Sigmoid colon (tissue), 4 donors: ENCODE measurements around the gene CD99L2.

ENCODE experiments used
- EP300 ChIP-seq, 4 donors: sonication (generic); formaldehyde crosslinking; IDR thresholded peaks; one replicate each; pipeline ENCODE4 v1.6.1; 2017; ENCODE audit warnings: antibody characterized with exemption in 4 of 4
- POLR2A ChIP-seq, 2 donors: fragments of 450-650 bp; IDR thresholded peaks; one replicate each; pipeline ENCODE4 v1.6.1; 2016; ENCODE audit warnings: antibody characterized with exemption in 2 of 2, mild to moderate bottlenecking in 2 of 2, moderate library complexity in 2 of 2
- POLR2AphosphoS5 ChIP-seq, 4 donors: sonication (generic); formaldehyde crosslinking; IDR thresholded peaks; one replicate each; pipeline ENCODE4 v1.6.1; 2017; ENCODE audit warnings: antibody characterized with exemption in 4 of 4
- TF ChIP-seq, protein P1 (sequence below), 4 experiments: fragments of 450-650 bp in 3 of 4; fragments of 200-600 bp in 1 of 4; IDR thresholded peaks; one replicate each; pipeline ENCODE4 v1.5.1; 2016 to 2019; ENCODE audit warnings: antibody characterized with exemption in 4 of 4, mild to moderate bottlenecking in 3 of 4, moderate library complexity in 2 of 4

DNA sequence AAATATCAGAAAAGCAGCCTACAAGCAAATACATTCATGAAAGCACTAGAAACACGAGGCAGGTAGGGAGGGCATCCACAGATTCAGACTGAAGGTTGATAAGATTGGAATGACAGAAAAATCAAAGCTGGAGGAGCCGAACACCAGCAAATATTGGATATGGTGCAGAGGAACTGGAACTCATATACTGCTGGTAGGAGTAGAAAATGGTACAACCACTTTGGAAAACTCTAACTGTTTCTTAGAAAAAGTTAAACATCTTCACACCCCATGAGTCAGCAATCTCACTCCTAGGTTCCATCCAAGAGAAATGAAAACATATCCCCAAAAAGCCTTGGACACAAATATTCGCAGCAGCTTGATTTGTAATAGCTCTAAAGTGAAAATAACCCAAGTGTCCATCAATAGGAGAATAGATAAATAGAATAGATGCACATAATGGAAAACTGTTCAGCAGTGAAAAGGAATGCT lies 27.1 kb downstream of the CD99L2 start:
- TF ChIP-seq, protein P1, sequence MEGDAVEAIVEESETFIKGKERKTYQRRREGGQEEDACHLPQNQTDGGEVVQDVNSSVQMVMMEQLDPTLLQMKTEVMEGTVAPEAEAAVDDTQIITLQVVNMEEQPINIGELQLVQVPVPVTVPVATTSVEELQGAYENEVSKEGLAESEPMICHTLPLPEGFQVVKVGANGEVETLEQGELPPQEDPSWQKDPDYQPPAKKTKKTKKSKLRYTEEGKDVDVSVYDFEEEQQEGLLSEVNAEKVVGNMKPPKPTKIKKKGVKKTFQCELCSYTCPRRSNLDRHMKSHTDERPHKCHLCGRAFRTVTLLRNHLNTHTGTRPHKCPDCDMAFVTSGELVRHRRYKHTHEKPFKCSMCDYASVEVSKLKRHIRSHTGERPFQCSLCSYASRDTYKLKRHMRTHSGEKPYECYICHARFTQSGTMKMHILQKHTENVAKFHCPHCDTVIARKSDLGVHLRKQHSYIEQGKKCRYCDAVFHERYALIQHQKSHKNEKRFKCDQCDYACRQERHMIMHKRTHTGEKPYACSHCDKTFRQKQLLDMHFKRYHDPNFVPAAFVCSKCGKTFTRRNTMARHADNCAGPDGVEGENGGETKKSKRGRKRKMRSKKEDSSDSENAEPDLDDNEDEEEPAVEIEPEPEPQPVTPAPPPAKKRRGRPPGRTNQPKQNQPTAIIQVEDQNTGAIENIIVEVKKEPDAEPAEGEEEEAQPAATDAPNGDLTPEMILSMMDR (IDR thresholded peaks at IDR 0.05) = no peak
- TF ChIP-seq EP300 (IDR thresholded peaks at IDR 0.05) (no peak), POLR2AphosphoS5 (IDR thresholded peaks at IDR 0.05) (no peak), POLR2A (IDR thresholded peaks at IDR 0.05) (no peak)
